Right lobe of liver (tissue), 4 donors: ENCODE data around the gene LZTR1.

ENCODE experiments used
- POLR2A ChIP-seq: fragments of 450-650 bp; IDR thresholded peaks from one replicate; pipeline ENCODE4 v1.6.1; 2017; ENCODE audit warnings: antibody characterized with exemption, mild to moderate bottlenecking
- TF ChIP-seq, protein P1 (sequence below), 4 donors: fragments of 200-600 bp in 3 of 4; fragments of 450-650 bp in 1 of 4; IDR thresholded peaks; one replicate each; pipeline versions ENCODE4 v1.5.1 to v1.8.0; 2016 to 2022; ENCODE audit warnings: antibody characterized with exemption in 4 of 4, mild to moderate bottlenecking in 2 of 4
- donor health status: DM: no; HTN: no; CAD: no.
- donor health status: DM: no; HTN: no; CAD: no.
- donor health status: DM: no; HTN: yes; CAD: no.

DNA sequence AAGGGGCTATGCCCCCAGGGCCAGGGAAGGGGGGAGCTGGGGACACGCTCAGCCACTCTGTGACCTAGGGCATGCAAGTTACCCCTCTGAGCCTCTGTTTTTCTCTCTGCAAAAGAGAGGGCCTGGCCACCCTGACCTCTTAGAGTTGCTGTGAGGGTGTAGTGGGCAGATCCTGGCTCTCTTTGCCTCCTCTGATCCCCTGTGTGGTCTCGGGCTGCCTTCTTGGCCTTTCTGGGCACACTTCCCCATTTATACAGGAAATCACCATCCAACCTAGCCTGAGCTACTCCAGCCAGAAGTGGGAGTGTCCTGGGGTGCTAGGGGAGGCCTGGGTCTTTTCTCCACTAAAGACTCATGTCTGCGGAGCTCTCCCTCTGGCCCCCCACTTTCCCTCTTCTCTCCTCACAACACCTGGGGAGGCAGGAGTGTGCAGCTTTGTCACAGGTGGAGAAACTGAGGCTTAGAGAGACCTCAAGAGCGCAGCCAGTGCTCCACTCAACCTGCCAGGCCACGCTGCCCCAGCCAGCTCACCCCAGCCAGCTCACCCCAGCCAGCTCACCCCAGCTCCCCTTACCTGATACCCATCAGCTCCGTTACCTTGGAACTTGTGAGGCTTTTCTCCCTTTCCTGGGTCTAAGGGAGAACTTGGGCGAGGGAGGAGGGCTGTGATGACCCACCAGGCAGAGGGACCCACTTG lies 13.7 kb upstream of the LZTR1 start:
- TF ChIP-seq, protein P1, sequence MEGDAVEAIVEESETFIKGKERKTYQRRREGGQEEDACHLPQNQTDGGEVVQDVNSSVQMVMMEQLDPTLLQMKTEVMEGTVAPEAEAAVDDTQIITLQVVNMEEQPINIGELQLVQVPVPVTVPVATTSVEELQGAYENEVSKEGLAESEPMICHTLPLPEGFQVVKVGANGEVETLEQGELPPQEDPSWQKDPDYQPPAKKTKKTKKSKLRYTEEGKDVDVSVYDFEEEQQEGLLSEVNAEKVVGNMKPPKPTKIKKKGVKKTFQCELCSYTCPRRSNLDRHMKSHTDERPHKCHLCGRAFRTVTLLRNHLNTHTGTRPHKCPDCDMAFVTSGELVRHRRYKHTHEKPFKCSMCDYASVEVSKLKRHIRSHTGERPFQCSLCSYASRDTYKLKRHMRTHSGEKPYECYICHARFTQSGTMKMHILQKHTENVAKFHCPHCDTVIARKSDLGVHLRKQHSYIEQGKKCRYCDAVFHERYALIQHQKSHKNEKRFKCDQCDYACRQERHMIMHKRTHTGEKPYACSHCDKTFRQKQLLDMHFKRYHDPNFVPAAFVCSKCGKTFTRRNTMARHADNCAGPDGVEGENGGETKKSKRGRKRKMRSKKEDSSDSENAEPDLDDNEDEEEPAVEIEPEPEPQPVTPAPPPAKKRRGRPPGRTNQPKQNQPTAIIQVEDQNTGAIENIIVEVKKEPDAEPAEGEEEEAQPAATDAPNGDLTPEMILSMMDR (IDR thresholded peaks at IDR 0.05) = no peak
- no peak for TF ChIP-seq POLR2A
